Stimulated activated CD8-positive, alpha-beta memory T cell treated with anti-CD3 and anti-CD28 coated beads, Interleukin-7, amount 100 ng/mL, for 48 hours (primary cell): ENCODE measurements around the gene ATF2.

Experiments used
- DNase-seq, 2 donors: peaks; one replicate each; pipeline ENCODE4 v3.0.0-alpha.2; 2020; ENCODE audit warnings: low read depth in 1 of 2; ENCODE audit errors: extremely low read depth in 1 of 2

The ATF2 gene

GRCh38 chr2:175167792-175168563 lies at the start of gene ATF2:
ATF2 (minus strand) TSS chr2:175168203; CDS start chr2:175136443, 31,760 bp downstream.
- peak; percentile 93 to 99 for DNase-seq

GRCh38 chr2:175207741-175208438 lies 39.9 kb upstream of the ATF2 start:
- DNase-seq = no peak

GRCh38 chr2:175206866-175207265 lies 38.9 kb upstream of the ATF2 start:
- no peak for DNase-seq

GRCh38 chr2:175205523-175205922 lies 37.5 kb upstream of the ATF2 start:
- DNase-seq = no peak

GRCh38 chr2:175203621-175204496 lies 35.9 kb upstream of the ATF2 start:
- peak; percentile 18 to 44 for DNase-seq

GRCh38 chr2:175195012-175195411 lies 27.0 kb upstream of the ATF2 start:
- DNase-seq = no peak

GRCh38 chr2:175188761-175189160 lies 20.8 kb upstream of the ATF2 start:
- DNase-seq = no peak

- no peak for DNase-seq
Measured at GRCh38 chr2:175187378-175187777, 19.4 kb upstream of the ATF2 start.

GRCh38 chr2:175183674-175184073 lies 15.7 kb upstream of the ATF2 start:
- no peak for DNase-seq

- no peak for DNase-seq
Measured at GRCh38 chr2:175181877-175182308, 13.9 kb upstream of the ATF2 start.

GRCh38 chr2:175181104-175181876 lies 13.3 kb upstream of the ATF2 start, which contains the start of gene ATP5MC3:
ATP5MC3 (minus strand) TSS chr2:175181710; CDS start chr2:175181393, 317 bp downstream.
- peak; percentile 77 to 85 for DNase-seq

GRCh38 chr2:175180701-175181103 lies 12.7 kb upstream of the ATF2 start:
- DNase-seq = peak; percentile 35 to 56

GRCh38 chr2:175176624-175177023 lies 8.6 kb upstream of the ATF2 start:
- no peak for DNase-seq

GRCh38 chr2:175175896-175176295 lies 7.9 kb upstream of the ATF2 start:
- no peak for DNase-seq

- DNase-seq = no peak
Measured at GRCh38 chr2:175175320-175175719, 7.3 kb upstream of the ATF2 start.

- no peak for DNase-seq
Measured at GRCh38 chr2:175170659-175171304, 2.8 kb upstream of the ATF2 start.

- DNase-seq = no peak
Measured at GRCh38 chr2:175169191-175169590, 1.2 kb upstream of the ATF2 start.

GRCh38 chr2:175168564-175168945 lies 552 bp upstream of the ATF2 start:
- no peak for DNase-seq

GRCh38 chr2:175167076-175167791 lies 769 bp downstream of the ATF2 start:
- no peak for DNase-seq
